ENCODE data around the gene SETD1B. TPM values are rescaled to one million over a fixed set of nuclear protein-coding genes. Genes with fewer than 3 reads are reported as not detected.

SETD1B gene
- total and polyA plus RNA-seq, 2 of the 4 experiments (the other 2 are of a cell fraction): 0.90 to 5.1 TPM

DNA sequence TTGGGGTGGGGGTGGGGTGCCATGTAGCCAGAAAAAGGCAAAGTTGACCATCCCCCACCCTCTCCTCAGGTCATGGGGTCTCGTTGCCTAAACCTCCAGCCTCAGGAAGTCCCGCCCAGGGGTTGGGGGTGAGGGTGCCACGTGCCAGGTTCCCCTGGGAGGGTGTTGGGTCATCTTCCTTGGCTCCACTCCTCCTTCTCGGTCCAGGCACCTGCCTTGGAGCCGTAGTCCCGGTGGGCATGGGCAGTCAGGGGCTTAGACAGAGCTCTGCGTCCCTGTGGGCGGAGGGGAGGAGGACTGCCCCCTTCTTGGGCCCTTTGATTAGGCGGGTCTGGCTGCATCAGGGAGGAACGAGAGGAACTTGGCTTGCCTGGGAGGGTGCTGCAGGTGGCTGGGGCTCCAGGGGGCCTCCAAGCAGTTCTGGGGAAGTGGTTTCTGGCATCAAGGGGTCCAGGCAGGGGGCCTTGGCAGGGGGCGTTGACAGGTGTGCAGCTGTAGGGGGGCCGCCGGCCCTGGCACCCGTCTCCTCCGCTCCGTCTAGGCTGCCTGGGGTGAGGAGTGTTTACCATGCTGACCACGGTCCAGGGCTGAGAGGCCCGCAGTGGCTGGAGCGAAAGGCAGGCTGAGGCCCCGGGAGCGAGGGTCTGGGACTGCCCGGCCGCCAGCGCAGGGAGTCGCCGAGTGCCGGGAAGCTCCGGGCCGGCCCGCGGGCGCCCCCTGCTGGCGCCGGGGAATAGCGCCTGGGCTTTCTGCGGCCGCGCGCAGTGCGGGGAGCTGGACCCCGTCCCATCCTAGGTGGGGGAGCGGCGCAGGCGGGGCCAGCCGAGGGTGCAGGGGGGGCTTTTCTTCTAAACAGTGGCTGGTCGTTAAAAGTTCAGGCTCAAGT is 7.9 kb downstream of the SETD1B start (continued):
- TF ChIP-seq MAFK (IDR thresholded peaks at IDR 0.05; ENCODE audit: low read depth, low read length) (no peak), RCOR1 (IDR thresholded peaks at IDR 0.05; ENCODE audit: insufficient replicate concordance, low read length) (no peak), BHLHE40 (IDR thresholded peaks at IDR 0.05; ENCODE audit: low read depth, low read length) (no peak; the same call in 1 of the 2 replicates)

All from IMR-90 (cell line).